Globus pallidus (tissue), 1 donor: Measurements from ENCODE around the gene NBAS.
A peak's percentile ranks its signal among the peaks of the same experiment; 100 is the strongest.

Source experiments
- DNase-seq: peaks from one replicate; pipeline ENCODE4 v3.0.0-alpha.2; 2015; ENCODE audit warnings: low spot score

NBAS gene

GRCh38 chr2:15560988-15561573, at the start of gene NBAS:
TSS of gene NBAS (minus strand) at chr2:15561334. CDS start at chr2:15561304, 30 bp downstream.
- DNase-seq = peak; percentile 88

DNA sequence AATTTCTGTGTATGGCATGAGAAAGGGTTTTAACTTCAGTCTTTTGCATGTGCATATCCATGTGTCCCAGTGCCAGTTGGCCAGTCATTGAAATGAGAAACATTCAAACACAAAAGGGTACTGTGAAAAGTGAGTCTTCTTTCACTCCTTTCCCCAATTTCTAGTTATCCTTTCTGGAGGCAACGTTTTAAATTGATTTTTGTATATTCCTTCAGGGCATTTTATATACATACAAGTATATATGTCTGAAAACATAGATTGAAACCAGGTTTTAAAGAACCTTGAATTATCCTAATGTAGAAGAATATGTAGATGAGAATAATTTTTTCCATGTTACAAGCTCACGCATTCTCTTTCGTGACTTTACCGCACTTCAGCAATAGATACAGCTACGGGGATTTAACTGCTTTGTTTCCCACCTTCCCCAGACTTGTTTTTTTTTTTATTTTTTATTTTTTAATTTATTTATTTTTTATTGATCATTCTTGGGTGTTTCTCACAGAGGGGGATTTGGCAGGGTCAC, 49.4 kb upstream of the NBAS start:
- no peak for DNase-seq

GRCh38 chr2:15609341-15610042, 48.4 kb upstream of the NBAS start:
- DNase-seq = no peak

DNA sequence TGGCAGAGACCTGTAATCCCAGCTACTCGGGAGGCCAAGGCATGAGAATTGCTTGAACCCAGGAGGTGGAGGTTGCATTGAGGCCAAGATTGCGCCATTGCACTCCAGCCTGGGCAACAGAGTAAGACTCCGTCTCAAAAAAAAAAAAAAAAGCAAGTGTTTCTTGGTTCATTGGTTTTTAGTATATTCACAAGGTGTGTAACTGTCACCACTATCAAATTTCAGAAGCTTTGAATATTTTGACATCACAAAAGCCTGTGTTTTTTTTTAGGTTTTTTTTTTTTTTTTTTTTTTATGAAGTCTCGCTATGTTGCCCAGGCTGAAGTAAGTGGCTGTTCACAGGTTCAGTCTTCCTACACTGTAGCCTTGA, 47.2 kb upstream of the NBAS start:
- DNase-seq = no peak

DNA sequence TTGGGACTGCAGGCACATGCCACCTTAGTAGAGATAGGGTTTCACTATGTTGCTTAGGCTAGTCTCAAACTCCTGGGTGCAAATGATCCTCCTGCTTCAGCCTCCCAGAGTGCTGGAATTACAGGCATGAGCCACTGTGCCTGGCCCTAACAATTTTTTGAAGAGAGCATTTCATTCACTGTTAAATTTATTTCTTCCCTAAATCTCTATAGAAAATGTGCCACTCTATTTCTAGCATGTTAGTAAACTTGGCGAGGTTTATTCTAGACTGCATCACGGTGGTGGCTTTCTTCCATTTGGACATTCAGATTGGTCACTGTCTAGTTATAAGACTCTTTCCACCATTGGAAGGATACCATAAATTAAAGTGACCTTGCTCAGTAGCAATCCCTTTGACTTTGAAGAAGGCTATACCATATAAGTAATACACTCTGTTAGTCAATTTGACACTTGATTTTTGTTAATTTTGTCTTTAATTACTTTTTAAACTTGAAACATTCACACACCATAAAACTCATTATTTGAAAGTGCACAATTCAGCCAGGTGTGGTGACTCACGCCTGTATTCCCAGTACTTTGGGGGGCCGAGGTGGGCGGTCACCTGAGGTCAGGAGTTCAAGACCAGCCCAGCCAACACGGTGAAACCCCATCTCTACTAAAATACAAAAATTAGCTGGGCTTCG, 46.7 kb upstream of the NBAS start:
- DNase-seq = no peak

GRCh38 chr2:15606481-15607441, 45.6 kb upstream of the NBAS start:
- DNase-seq = no peak

DNA sequence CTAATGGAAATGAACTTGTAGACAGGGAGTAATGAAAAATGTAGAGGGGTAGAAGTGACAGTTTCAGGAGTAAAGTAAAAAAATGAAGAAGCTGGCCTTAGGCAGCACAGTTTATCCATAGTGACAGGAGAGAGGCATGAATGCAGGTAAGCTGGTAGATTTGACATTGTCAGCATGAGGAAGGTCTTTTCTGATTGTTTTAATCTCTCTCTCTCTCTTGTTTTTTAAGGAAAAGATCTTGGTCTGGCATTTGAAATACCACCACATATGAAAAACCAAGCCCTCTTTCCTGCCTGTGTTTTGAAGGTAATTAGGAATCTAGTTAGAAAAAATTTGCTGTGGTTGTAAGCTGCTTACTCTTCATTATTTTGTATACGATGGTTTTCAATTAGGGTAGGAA, 44.6 kb upstream of the NBAS start:
- DNase-seq = no peak

GRCh38 chr2:15603948-15604347, 42.8 kb upstream of the NBAS start:
- no peak for DNase-seq

GRCh38 chr2:15603044-15603765, 42.1 kb upstream of the NBAS start:
- DNase-seq = no peak

DNA sequence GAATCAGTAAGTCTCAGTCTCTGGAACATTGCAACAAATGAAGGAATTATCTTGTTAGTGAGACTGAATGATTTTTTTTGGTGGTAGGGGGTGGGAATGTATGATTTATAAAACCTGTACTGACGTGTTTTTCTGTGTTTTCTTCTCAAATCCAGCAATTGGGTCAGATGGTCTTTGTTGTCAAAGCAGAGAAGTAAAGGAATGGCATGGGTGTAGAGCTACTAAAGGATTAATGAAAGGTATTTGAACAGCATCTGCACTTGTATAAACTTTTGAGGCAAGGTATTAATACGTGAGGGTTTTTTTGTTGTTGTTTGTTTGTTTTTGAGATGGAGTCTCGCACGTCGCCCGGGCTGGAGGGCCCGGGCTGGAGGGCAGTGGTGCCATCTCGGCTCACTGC, 41.3 kb upstream of the NBAS start:
- no peak for DNase-seq

DNA sequence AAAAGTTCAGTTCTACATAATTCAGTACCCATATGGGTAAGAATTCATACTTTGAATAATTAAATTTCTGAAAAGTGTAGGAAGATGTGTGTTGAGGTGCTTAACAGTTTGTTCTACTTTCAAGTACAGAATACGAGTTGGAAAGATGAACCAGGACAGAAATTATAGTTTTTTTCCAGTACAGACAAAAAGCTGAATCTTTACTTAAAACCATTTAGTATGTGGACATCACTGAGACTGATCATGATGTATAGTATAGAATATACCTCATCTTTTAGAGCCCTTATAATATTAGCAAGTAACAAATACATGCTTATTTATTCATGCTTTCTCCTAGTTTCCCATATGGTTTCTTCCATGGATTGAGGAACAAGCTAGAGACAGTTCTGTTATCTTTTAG, 40.5 kb upstream of the NBAS start:
- DNase-seq = no peak

DNA sequence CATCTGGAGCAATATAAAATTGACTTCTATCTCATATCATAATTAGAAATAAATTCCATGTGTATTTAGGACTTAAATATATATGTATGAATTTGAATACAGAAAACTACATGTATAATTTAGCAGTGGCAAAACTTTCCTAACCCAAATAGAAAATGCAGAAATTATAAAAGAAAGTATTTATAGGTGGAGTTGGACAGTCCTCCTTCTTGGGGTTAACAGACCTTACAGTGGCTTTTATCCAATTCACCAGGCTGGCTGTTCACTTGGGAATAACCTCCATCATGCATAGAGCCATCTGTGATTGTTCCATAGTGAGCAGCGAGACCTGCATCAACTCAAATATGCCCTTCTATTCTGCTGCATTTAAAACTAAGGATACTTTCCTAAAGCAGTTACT, 38.9 kb upstream of the NBAS start:
- DNase-seq = no peak

DNA sequence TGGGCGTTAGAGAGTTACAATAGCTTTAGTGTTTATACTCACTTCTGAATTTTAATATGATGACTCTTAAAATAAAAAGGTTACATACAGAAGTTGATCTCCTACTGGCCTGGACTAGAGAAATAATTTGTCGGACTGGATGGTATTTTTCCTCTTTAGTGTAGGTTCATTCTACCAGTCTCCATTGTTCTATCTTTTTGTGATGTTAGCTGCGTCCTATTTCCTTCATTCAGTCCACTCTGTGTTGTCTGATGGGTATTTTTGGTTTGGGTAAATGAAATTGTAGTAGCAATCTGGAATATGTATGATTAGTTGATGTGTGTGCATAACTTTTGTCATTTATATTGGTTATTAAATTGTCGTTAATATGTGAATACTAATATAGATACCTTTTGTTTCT, 35.8 kb upstream of the NBAS start:
- DNase-seq = no peak

- DNase-seq = no peak
Measured at GRCh38 chr2:15596350-15596749, 35.2 kb upstream of the NBAS start.

- DNase-seq = no peak
Measured at GRCh38 chr2:15595936-15596335, 34.8 kb upstream of the NBAS start.

DNA sequence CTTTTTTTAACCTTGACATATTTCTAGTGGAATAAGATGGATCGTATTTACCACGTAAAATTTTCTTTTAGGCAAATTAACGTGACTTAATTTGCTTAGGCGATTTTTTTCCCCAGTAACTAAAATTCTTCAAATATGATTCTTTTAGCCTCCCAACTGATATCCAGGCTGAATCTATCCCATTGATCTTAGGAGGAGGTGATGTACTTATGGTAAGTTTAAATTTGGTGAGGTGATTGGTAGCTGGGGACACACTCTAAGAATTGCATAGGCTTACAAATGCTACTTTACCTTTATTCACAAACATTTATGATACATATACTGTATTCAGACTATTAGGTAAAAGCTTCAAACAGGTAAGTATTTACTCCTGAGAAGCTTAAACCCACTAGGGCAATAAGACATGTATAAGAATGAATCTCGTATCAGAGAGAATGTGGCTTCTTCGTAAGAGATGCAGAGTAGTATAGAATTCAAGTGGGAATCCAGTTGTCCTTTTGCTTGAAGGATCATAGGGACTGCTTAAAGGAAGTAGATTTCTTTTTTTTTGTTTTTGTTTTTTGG, 34.3 kb upstream of the NBAS start:
- no peak for DNase-seq

DNA sequence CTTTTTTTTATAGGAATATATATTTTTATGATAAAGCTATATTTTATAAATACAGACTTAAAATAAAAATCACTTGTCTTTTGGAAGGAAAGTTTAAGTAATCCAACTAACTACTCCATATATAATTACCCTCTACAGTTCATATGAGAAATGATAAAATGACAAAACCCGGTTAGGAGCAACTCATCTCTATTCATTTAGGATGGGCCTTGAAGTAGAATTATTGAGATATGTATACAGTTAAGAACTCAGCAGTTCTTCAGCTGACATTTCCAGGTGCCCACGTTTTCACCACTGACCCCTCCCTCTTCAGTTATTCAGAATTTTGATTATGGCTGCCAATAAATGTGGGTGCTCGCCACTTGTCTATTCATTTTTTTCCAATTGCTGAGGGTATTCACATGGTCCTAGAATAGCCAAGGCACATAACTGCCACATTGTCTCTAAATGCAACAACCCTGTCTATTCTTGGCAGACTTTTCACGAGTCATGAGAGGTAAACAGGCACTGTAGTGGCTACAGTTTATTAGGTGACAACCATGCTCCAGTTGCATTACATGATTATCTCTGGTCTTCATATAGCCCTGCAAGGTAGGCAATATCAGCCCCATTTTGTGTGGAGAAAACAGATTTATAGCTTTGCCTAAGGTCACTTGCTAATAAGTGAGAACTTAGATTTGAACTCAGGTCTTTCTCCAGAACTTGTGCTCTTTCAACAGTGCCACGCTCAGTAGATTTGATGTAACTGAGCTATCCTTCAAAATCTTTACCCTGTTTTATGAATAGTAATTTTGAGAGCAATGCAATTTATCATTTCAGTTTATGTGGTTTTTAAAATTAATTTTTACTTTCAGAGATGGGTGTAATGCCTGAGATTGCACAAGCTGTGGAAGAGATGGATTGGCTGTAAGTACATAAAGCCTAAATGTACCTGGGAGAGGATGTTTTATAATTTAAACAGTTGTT, 33.4 kb upstream of the NBAS start:
- DNase-seq = no peak

DNA sequence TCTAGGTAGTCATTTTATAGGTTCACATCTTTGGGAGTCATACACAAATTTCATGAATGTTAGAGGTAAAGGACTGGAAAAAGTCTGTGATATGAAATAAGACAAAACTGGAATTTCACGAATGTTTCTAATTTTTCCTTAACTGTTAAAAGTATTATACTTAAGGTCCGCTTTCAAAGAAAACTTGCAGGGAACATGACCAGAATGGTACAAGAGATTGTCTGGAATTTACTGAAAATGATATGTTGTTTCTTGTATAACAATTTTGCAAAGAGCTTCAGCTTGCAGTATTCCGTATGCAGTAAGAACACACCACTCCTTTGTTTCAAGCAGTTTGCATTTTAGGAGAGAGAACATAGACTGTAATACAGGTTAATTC, 32.2 kb upstream of the NBAS start:
- no peak for DNase-seq

GRCh38 chr2:15591692-15592463, 30.7 kb upstream of the NBAS start, which contains the start of gene DDX1:
TSS of gene DDX1 (plus strand) at chr2:15591868. CDS start at chr2:15591934, 66 bp downstream.
- peak; percentile 80 for DNase-seq
